Activated naive CD4-positive, alpha-beta T cell (primary cell): ENCODE measurements around the gene RNF151.
"Not testable (repeated sequence)": the region's sequence is repeated elsewhere in the genome, so short reads cannot be mapped to it uniquely, and the experiment has no call there.

ENCODE experiments used
- DNase-seq, 4 experiments: peaks; one replicate each; lab custom pipeline; 2025; lab: John Stamatoyannopoulos, UW

Gene RNF151

DNA sequence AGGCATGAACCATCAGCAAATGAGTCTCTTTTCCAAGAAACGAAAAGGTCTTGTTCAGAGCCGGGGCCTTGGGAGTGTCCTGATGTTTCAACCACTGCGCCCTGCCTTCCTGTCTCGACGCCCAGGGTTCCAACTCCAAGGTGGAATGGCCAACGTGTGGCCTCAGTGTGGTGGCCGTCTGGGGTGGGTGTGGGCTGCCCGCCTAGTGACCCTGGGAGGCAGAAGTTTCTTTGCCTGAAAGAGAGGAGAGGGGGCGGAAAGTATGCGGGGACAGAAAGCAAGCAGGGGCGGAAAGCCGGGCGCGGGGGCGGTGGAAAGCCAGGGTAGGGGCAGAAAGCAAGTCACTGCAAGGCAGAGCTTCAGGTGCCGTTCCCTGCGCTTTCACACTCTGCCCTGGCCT is 27.7 kb upstream of the RNF151 start:
- no peak for DNase-seq

GRCh38 chr16:1939833-1940232 is 26.8 kb upstream of the RNF151 start:
- DNase-seq, result not testable (repeated sequence)

GRCh38 chr16:1940273-1941161 is 26.1 kb upstream of the RNF151 start:
- DNase-seq, result no peak

DNA sequence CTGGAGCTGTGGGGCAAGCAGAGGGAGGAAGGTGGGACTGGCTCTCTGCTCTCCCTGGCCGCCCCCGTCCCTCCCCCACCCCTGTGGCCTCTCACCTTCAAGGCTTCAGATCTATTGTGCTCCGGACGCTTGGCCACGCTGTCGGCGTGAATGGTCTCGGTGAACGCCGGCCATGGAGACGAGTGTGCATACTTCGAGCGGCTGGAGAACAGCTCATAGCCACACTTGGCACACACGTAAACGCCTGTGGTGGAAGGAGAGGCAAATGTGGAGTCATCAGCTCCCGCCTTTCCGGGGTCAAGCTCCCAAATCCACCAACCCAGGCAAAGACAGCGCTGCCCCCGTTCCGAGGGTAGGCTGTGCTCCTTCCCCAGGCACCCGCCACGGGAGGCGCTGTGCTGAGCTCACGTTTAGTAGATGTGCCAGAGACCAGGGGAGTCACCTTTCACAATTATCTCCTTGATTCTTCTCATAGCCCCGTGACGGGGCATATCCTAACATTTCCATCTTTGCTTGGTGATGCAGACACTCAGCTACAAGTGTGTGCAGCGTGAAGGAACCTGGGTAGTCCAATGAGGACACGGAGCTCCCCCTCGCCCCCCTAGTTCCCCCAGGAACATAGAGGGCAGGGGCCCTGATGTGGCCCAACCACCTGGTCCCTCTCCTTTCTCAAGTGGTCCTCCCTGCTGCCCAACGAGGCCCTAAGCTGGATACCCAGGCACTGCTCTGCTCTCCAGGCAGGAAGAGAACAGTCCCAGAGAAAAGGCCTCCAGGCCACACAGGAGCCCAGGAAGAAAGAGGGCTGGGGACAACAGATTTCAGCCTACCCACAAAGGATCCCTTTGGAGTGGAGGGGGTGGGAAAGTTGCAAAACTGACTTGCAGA is 25.3 kb upstream of the RNF151 start:
- no peak for DNase-seq

- no peak for DNase-seq
These were observed 24.4 kb upstream of the RNF151 start for GRCh38 chr16:1942047-1942809.

- peak; percentile 94 to 99 (median 96) for DNase-seq
These were observed 23.6 kb upstream of the RNF151 start, which contains the start of gene MSRB1 for GRCh38 chr16:1942810-1943726. Gene MSRB1 (minus strand): TSS chr16:1943199. CDS start chr16:1943156, 43 bp downstream.

DNA sequence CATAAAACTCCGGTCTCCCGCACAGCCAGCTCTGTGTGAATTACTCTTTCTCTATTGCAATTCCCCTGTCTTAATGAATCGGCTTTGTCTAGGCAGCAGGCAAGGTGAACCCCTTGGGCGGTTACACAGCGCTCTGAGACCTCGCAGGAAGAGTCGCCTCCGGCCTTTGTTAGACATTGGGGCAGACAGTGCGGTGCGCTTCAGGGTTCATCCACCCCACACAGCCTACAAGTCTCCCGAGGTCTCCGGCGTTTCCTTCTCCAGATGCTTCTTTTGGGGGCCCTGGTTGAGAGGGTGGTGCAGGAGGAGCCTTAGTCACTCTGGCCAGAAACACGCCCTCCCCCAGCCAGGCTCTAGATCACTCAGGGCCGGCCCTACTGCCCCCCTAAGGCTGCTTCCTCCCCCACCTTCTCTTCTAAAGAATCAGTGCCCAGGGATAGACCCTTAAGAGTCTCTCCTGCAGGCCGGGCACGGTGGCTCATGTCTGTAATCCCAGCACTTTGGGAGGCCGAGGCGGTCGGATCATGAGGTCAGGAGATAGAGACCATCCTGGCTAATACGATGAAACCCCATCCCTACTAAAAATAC is 21.9 kb upstream of the RNF151 start:
- DNase-seq, result no peak

GRCh38 chr16:1945559-1946391 is 20.9 kb upstream of the RNF151 start:
- no peak for DNase-seq

DNA sequence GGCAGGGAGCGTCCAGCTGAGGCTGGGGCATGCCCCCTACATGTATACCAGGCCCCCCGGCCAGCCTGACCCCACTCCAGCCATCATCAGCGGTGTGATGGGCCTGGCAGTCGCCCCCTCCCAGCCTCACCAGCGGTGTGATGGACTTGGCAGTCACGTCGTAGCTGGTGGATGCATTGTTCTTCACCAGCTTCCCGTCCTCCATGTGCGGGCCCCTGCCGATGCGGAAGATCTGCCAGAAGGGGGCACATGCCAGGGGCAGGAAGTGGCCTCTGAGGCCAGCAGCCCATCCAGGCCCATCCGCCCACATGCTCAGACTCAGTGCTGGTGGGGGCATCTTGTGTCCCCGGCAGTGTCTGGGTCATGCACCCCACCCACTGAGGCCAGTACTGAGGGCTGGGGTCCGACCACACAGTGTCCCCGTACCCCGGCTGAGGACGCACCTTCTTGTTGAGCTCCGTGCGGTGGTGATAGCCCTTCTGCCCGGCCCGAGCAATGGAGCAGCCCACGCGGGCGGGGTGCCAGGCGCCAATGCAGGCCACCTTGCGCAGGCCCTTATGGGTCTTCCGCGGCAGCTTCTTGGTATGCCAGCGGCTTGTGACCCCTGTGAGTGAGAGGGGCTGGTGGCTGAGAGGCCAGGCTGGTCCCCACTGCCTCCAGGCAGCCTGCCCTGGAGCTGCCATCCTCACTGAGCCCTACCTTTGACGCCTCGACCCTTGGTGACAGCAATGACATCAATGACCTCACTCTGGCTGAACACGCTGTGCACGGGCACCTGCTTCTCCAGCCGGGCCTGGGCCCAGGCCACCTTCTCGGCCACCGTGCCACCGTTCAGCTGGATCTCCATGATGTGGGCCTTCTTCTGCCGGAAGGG is 19.9 kb upstream of the RNF151 start:
- no peak for DNase-seq

- no peak for DNase-seq
These were observed 19.3 kb upstream of the RNF151 start for GRCh38 chr16:1947369-1947670.

DNA sequence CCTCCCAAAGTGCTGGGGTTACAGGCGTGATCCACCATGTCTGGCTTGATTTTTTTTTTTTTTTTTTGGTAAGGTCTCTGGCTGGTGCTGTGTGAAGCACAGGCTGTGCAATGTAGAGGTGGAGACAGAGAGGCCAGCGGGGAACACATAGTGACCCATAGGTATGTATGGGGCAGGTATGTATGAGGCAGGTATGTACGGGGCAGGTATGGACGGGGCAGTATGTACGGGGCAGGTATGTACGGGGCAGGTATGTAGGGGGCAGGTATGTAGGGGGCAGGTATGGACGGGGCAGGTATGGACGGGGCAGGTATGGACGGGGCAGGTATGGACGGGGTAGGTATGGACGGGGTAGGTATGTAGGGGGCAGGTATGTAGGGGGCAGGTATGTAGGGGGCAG is 17.1 kb upstream of the RNF151 start:
- DNase-seq, result no peak

GRCh38 chr16:1950047-1950446 is 16.6 kb upstream of the RNF151 start:
- no peak for DNase-seq

DNA sequence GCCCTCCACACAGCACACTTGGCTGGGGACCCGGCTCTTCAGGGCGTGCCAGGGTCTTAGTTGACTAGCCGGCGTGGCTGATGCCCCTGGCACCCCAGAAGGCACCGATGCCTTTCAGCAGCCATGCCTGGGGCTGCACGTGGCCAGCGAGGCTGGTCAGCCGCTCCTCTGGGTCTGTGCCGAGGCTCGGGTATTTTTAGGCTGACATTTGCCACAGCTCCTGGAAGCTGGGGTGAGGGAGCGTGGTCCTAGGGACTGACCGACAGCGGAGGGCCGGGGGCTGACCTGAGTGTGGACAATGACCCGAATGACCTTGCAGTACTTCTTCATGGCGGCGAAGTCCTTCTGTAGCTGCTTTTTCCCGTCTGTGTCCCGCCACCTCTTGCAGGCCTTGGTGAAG is 16.1 kb upstream of the RNF151 start:
- no peak for DNase-seq

DNA sequence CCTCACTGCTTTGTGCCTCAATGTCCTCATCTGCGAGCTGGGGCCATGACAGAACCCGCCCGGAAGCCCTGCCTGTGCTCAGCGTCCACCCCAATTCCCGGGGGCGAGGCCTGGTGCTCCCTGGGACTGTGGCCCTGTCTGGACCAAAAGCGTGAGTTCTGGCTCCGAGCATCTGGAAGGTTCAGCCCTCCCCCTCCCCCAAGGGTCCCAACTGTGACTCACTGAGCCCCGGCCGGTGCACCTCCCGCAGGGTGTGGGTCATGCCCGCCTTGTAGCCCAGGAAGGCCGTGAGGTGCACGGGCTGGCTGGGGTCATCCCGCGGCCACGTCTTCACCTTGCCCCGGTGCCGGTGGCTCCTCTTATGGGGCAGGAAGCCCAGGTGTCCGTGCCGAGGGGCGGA is 12.9 kb upstream of the RNF151 start:
- no peak for DNase-seq

- not testable (repeated sequence) for DNase-seq
These were observed 9.1 kb upstream of the RNF151 start for GRCh38 chr16:1957434-1958142.

GRCh38 chr16:1958143-1958491 is 8.5 kb upstream of the RNF151 start:
- not testable (repeated sequence) for DNase-seq

GRCh38 chr16:1958715-1959268 is 7.9 kb upstream of the RNF151 start:
- no peak for DNase-seq
